Measurements from ENCODE around the gene NELL1.

DNA sequence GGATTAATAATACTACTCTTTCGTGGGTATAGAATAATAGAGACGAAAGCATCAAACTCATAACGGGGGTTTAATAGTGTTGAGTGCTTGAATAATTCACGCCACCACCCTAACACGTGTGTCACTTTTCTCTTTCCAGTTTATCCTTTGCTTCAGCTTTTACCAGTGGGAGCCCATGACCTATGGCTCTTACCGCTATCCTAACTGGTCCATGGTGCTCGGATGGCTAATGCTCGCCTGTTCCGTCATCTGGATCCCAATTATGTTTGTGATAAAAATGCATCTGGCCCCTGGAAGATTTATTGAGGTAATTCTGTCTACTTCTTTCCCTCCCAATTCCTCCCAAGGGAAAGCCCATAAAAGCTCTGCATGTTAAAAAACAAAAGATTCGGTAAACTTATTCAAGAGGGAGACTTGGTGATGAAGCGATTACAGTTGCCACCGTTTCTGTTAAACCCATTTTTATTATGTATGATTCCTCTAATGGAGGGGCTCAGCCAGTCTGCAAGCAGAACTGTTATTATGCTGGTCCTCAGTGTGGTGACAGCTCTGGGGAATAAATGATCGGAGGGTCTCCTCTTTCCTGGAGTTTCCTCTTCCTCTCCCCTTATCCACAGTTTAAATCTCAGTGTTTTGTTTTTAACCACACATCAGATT is 17.1 kb upstream of the NELL1 start:
- TF ChIP-seq, protein P1, sequence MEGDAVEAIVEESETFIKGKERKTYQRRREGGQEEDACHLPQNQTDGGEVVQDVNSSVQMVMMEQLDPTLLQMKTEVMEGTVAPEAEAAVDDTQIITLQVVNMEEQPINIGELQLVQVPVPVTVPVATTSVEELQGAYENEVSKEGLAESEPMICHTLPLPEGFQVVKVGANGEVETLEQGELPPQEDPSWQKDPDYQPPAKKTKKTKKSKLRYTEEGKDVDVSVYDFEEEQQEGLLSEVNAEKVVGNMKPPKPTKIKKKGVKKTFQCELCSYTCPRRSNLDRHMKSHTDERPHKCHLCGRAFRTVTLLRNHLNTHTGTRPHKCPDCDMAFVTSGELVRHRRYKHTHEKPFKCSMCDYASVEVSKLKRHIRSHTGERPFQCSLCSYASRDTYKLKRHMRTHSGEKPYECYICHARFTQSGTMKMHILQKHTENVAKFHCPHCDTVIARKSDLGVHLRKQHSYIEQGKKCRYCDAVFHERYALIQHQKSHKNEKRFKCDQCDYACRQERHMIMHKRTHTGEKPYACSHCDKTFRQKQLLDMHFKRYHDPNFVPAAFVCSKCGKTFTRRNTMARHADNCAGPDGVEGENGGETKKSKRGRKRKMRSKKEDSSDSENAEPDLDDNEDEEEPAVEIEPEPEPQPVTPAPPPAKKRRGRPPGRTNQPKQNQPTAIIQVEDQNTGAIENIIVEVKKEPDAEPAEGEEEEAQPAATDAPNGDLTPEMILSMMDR (IDR thresholded peaks at IDR 0.05): no peak
- TF ChIP-seq EZH2 (IDR thresholded peaks at IDR 0.05) (no peak), EZH2phosphoT487 (IDR thresholded peaks at IDR 0.05) (no peak)

Data from neural progenitor cell (in vitro differentiated cells).